ENCODE data around the gene ATG7.

ATG7 gene

GRCh38 chr3:11411956-11412355 is 139.8 kb downstream of the ATG7 start:
- no peak overlapping the region for H3K4me3 ChIP-seq (ENCODE audit: low read depth, low read length)
- TF ChIP-seq CTCF (IDR thresholded peaks at IDR 0.05; ENCODE audit: borderline replicate concordance, insufficient read depth, low read depth, low read length): no peak

GRCh38 chr3:11413071-11413470 is 140.9 kb downstream of the ATG7 start:
- TF ChIP-seq CTCF (IDR thresholded peaks at IDR 0.05; ENCODE audit: borderline replicate concordance, insufficient read depth, low read depth, low read length): no peak
- no peak overlapping the region for H3K4me3 ChIP-seq (ENCODE audit: low read depth, low read length)

- TF ChIP-seq CTCF (IDR thresholded peaks at IDR 0.05; ENCODE audit: borderline replicate concordance, insufficient read depth, low read depth, low read length): no peak
- H3K4me3 ChIP-seq (ENCODE audit: low read depth, low read length): no peak overlapping the region
Measured at GRCh38 chr3:11415099-11415498, 142.9 kb downstream of the ATG7 start.

GRCh38 chr3:11420066-11420465 is 147.9 kb downstream of the ATG7 start:
- no peak for TF ChIP-seq CTCF (IDR thresholded peaks at IDR 0.05; ENCODE audit: borderline replicate concordance, insufficient read depth, low read depth, low read length)
- no peak overlapping the region for H3K4me3 ChIP-seq (ENCODE audit: low read depth, low read length)

- no peak for TF ChIP-seq CTCF (IDR thresholded peaks at IDR 0.05; ENCODE audit: borderline replicate concordance, insufficient read depth, low read depth, low read length)
- H3K4me3 ChIP-seq (ENCODE audit: low read depth, low read length): no peak overlapping the region
Measured at GRCh38 chr3:11422291-11422690, 150.1 kb downstream of the ATG7 start.

GRCh38 chr3:11423868-11424267 is 151.7 kb downstream of the ATG7 start:
- no peak overlapping the region for H3K4me3 ChIP-seq (ENCODE audit: low read depth, low read length)
- no peak for TF ChIP-seq CTCF (IDR thresholded peaks at IDR 0.05; ENCODE audit: borderline replicate concordance, insufficient read depth, low read depth, low read length)

GRCh38 chr3:11424277-11424676 is 152.1 kb downstream of the ATG7 start:
- no peak overlapping the region for H3K4me3 ChIP-seq (ENCODE audit: low read depth, low read length)
- TF ChIP-seq CTCF (IDR thresholded peaks at IDR 0.05; ENCODE audit: borderline replicate concordance, insufficient read depth, low read depth, low read length): no peak
